ENCODE results near the gene MAP3K20.
"Not testable (repeated sequence)": the region's sequence is repeated elsewhere in the genome, so short reads cannot be mapped to it uniquely, and the experiment has no call there.

Gene MAP3K20

DNA sequence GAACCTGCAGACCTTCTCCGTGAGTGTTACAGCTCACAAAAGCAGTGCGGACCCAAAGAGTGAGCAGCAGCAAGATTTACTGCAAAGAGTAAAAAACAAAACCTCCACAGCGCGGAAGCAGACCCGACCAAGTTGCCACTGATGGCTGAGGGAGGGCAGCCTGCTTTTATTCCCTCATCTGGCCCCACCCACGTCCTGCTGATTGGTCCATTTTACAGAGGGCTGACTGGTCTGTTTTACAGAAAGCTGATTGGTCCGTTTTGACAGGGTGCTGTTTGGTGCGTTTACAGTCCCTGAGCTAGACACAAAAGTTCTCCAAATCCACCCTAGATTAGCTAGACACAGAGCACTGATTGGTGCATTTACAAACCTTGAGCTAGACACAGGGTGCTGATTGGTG lies 206.3 kb downstream of the MAP3K20 start:
- DNase-seq (ENCODE audit: low spot score), result not testable (repeated sequence)

DNA sequence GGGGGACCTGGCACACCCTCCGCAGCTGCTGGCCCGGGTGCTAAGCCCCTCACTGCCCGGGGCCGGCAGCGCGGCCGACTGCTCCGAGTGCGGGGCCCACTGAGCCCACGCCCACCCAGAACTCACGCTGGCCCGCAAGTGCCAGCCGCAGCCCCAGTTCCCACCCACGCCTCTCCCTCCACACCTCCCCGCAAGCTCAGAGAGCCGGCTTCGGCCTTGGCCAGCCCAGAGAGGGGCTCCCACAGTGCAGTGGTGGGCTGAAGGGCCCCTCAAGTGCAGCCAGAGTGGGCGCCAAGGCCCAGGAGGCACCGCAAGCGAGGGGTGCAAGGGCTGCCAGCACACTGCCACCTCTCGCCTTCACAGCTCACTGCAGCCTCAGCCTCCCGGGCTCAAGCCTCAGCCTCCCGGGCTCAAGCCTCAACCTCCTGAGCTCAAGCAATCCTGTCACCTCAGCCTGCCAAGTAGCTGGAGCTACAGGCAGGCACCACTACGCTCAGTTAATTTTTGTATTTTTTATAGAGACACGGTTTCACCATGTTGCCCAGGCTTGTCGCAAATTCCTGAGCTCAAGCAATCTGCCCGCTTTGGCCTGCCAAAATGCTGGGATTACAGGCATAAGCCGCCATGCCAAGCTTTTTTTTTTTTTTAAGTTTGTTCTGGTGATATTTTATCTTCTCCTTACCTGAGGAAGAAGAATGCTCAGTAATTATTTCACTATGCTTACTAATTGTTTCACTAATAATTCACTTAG lies 207.3 kb downstream of the MAP3K20 start:
- DNase-seq (ENCODE audit: low spot score), result no peak

DNA sequence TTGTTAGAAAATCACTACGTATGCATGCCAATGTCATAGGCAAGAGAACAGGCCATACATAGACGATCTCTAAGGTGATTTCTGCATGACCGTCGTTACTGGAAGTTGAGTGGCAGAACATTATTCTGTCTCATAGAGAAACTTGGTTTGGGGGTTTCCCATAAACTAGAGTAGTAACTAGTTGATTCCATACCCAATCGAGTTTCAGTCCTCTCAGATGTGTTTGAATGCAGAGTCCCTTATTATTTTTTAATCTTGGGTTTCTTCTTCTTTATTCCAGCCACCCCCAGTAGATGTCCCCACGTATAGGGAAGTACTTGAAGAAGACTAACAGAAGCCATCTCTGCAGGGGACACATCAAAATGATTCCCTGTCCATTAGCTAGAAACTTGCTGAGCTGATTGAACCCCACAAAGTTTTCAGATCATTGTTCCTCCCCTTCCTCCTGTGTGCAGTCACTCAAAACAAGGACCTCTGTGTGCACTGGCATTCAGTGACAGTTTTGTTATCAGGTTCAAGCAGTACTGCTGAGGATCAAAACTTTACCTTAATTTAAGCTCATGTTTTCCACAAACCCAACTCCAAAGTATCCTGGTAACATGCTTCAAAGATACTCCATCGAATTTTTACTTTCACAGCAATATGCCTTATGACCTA lies 210.6 kb downstream of the MAP3K20 start:
- DNase-seq (ENCODE audit: low spot score), result no peak

GRCh38 chr2:173287594-173287993 lies 211.9 kb downstream of the MAP3K20 start:
- no peak for DNase-seq (ENCODE audit: low spot score)

DNA sequence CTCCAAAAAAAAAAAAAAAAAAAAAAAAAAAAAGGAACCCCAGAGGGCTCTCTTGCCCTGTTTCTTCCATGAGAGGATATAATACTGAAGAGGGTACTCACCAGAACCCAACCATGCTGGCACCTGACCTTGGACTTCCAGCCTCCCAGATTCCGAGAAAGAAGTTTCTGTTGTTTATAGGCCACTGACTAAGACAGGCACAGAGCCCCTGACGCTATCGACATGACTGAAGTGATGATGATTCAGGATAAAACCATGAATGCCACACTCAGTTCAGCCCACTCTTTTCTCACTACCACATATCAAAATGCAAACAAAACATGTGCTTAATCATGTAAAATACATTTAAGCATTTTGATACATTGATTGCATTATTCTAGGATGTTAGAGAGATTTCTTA lies 212.9 kb downstream of the MAP3K20 start:
- no peak for DNase-seq (ENCODE audit: low spot score)

DNA sequence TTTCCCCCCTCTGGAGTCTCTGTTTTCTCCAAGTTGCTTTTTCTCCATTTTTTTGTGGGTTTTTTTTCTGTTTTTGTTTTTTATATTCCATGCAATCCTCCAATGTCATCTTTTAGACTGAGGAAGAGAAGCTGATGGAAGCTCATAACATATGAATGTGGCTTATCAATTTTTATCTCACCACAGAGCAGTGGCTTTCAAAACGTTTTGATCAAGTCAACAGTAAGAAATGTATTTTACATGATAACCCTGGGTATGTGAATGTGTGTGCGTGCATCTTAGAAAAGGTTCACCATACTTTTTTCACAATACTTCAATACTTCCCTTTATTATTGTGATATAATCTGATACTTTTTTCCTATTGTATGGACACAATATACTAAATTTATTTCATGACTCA lies 214.4 kb downstream of the MAP3K20 start:
- no peak for DNase-seq (ENCODE audit: low spot score)

DNA sequence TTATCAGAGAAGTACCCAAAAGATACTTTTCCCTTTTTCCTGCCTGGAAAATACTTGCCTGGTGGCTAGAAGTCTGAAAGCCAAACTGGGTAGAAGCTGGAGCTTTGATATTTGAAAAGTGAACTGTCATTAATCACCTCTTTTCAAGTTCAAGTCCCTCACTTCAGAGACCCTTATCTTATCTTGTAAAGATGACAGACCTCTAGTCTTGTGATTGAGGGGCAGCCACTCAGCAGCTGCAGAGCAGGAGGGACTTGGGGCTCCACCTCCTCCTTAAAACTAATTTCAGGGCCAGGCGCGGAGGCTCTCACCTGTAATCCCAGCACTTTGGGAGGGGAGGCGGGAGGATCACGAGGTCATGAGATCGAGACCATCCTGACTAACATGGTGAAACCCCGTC lies 214.9 kb downstream of the MAP3K20 start:
- DNase-seq (ENCODE audit: low spot score), result no peak

GRCh38 chr2:173291412-173291811 lies 215.8 kb downstream of the MAP3K20 start:
- no peak for DNase-seq (ENCODE audit: low spot score)

- no peak for DNase-seq (ENCODE audit: low spot score)
Observed at GRCh38 chr2:173296235-173296634, 220.6 kb downstream of the MAP3K20 start.

DNA sequence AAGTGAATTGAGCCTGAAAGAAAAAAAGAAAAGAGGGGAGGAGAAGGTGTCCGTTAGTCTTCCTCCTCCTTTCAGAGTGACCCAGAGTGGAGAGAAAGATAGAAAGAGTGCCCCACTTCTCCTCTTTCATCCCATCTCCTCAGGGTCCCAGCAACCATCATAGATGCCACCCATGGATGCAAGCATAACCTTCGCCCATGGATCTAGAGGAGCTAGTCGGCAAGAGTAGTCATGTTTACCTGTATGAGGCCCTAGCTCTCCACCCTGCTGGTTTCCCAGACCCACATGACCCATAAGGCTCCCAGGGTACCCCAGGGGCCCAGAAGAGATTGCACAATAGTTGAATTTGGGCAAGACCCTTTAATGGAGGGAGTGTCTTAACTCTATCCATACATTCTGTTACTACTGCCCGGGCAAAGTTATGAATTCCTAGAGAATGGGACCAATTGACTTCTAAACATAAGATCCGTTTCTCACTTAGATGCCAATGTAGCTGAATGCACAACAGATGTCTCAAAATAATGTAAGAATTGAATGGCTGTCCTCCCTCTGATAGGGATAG lies 223.0 kb downstream of the MAP3K20 start:
- DNase-seq (ENCODE audit: low spot score), result no peak

- DNase-seq (ENCODE audit: low spot score), result no peak
Observed at GRCh38 chr2:173299764-173300163, 224.1 kb downstream of the MAP3K20 start.

GRCh38 chr2:173300458-173300857 lies 224.8 kb downstream of the MAP3K20 start:
- DNase-seq (ENCODE audit: low spot score), result no peak

- not testable (repeated sequence) for DNase-seq (ENCODE audit: low spot score)
Observed at GRCh38 chr2:173301549-173301948, 225.9 kb downstream of the MAP3K20 start.

DNA sequence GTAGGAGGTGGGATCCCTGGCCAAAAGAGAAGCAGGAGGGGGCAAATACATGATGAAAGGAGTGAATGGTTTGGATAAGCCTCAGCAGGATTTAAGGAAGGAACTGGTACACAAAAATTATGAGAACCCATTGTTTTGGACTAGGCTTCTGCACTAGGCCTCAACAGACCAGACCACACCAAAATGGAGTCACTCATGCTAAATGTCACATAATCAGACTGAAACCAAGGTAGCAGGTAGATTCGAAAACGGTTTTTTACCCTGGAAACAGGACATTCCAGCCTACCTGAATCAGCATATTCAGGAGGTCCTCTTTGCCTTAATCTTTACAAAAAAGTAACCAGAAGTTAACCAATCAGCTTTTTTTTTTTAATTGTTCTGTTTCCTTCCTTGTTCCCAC lies 229.7 kb downstream of the MAP3K20 start:
- no peak for DNase-seq (ENCODE audit: low spot score)

DNA sequence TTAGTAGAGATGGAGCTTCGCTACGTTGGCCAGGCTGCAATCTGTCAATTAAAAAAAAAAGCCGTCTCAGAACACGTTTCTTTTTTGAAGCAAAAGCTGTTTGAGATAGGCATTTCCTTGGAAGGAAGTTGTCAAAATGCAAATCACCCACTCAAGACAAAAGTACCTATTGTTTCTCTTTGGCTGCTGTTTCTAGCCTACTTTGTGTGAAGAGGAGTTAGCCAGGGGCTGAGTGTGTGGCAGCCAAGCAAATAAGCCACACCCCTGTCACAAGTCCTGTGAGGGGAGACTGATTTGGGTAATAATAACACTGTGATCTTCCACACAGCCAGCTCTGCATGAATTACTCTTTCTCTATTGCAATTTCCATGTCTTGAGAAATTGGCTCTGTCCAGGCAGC lies 231.6 kb downstream of the MAP3K20 start:
- DNase-seq (ENCODE audit: low spot score), result no peak

- not testable (repeated sequence) for DNase-seq (ENCODE audit: low spot score)
Observed at GRCh38 chr2:173309370-173309769, 233.7 kb downstream of the MAP3K20 start.

- no peak for DNase-seq (ENCODE audit: low spot score)
Observed at GRCh38 chr2:173311844-173312606, 236.4 kb downstream of the MAP3K20 start.
